NB4 (cell line): ENCODE data around the gene MYO1B.

Experiments
- DNase-seq: peaks from one replicate; pipeline ENCODE4 v3.0.0; 2010; ENCODE audit warnings: low read depth
- H3K4me3 ChIP-seq: one replicate; pipeline ENCODE4 v1.5.1; 2011; ENCODE audit warnings: mild to moderate bottlenecking, low read depth, low read length, moderate library complexity
- CTCF ChIP-seq: IDR thresholded peaks from one replicate; pipeline ENCODE4 v1.5.1; 2012; ENCODE audit warnings: low read depth, low read length
- MAX ChIP-seq: IDR thresholded peaks from 2 replicates; pipeline ENCODE4 v1.6.1; 2011; ENCODE audit warnings: low read depth, low read length
- MYC ChIP-seq: IDR thresholded peaks from 2 replicates; pipeline ENCODE4 v1.6.1; 2011; ENCODE audit warnings: low read depth, low read length
- POLR2A ChIP-seq: IDR thresholded peaks from 2 replicates; pipeline ENCODE4 v1.6.1; 2011; ENCODE audit warnings: mild to moderate bottlenecking; ENCODE audit not compliant: insufficient read length; ENCODE audit errors: extremely low read depth

MYO1B gene

GRCh38 chr2:191266201-191266600 lies 21.0 kb downstream of the MYO1B start:
- no peak overlapping the region for H3K4me3 ChIP-seq
- no peak for TF ChIP-seq CTCF
- TF ChIP-seq MAX, result no peak
- TF ChIP-seq MYC, result no peak
- no peak for TF ChIP-seq POLR2A
- DNase-seq, result no peak

GRCh38 chr2:191268596-191268995 lies 23.4 kb downstream of the MYO1B start:
- no peak overlapping the region for H3K4me3 ChIP-seq
- DNase-seq, result no peak
- TF ChIP-seq POLR2A (no peak), MAX (no peak), CTCF (no peak), MYC (no peak)

GRCh38 chr2:191270306-191271161 lies 25.3 kb downstream of the MYO1B start:
- TF ChIP-seq POLR2A (no peak), MYC (no peak), MAX (no peak), CTCF (no peak)
- no peak for DNase-seq
- H3K4me3 ChIP-seq, result no peak overlapping the region

GRCh38 chr2:191272064-191272463 lies 26.9 kb downstream of the MYO1B start:
- DNase-seq, result no peak
- no peak for TF ChIP-seq POLR2A
- TF ChIP-seq CTCF, result no peak
- TF ChIP-seq MAX, result no peak
- TF ChIP-seq MYC, result no peak

GRCh38 chr2:191274413-191274815 lies 29.2 kb downstream of the MYO1B start:
- no peak overlapping the region for H3K4me3 ChIP-seq
- no peak for TF ChIP-seq CTCF
- no peak for TF ChIP-seq MYC
- no peak for TF ChIP-seq MAX
- no peak for TF ChIP-seq POLR2A
- DNase-seq, result peak; percentile 49

More at GRCh38 chr2:191272064-191272463, 26.9 kb downstream of the MYO1B start:
- H3K4me3 ChIP-seq, result no peak overlapping the region
